Measurements from ENCODE around the gene PGGHG.

DNA sequence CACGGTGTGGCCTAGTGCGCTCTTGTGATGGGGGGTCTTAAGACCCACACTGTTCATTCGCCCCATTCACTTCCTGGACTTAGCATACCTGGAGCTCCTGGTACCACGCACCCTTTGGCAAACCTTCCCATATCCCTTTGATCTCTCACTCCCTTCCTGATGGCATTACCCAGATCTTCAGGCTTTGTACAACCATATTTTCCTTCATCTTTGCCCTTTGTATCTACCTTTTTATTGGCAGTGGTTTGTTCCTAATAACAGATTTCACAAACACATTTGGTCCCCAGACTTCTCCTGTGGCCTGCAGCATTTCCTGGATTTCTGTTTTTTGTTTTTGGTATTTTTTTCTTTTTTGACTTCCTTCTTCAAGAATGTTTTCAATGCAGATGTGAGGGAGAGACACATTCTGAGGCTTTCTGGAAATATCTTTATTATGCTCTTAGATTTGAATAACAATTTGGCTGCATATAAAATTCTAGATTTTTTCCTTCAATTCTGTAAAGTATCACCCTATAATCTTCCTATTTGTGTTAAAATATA is 47.8 kb downstream of the PGGHG start:
- TF ChIP-seq CTCF (CRISPR knock-in tag; IDR thresholded peaks at IDR 0.05) (no peak), ZNF274 (CRISPR knock-in tag; IDR thresholded peaks at IDR 0.05) (no peak), MAFG (CRISPR knock-in tag; IDR thresholded peaks at IDR 0.05) (no peak), ZNF839 (CRISPR knock-in tag; IDR thresholded peaks at IDR 0.05; ENCODE audit: borderline replicate concordance) (no peak), ZNF331 (CRISPR knock-in tag; IDR thresholded peaks at IDR 0.05) (no peak), REST (IDR thresholded peaks at IDR 0.05; ENCODE audit: borderline replicate concordance in 1 of 2, low read depth in 1 of 2, low read length in 2 of 2) (no peak), ZNF256 (CRISPR knock-in tag; conservative IDR thresholded peaks at IDR 0.05) (no peak), ZNF510 (CRISPR knock-in tag; IDR thresholded peaks at IDR 0.05; ENCODE audit: low read depth) (no peak), NFYC (CRISPR knock-in tag; IDR thresholded peaks at IDR 0.05) (no peak), RAD21 (CRISPR knock-in tag; IDR thresholded peaks at IDR 0.05) (no peak), REXO4 (CRISPR knock-in tag; IDR thresholded peaks at IDR 0.05; ENCODE audit: borderline replicate concordance) (no peak)
